ENCODE results near the gene SPI1. TPM values are rescaled to one million over a fixed set of nuclear protein-coding genes. Genes with fewer than 3 reads are reported as not detected.

SPI1 gene
- total RNA-seq, 4 donors from 2014 or later: 2.6 to 15.4 (median 8.8) TPM

- TF ChIP-seq CTCF (IDR thresholded peaks at IDR 0.05) (peak in 1 of 6 experiments; percentile 14), POLR2A (IDR thresholded peaks at IDR 0.05) (no peak)
- WGBS, 2 donors: 58 to 60% methylated on average over 4 to 5 of the region's 8 CpGs
- intact Hi-C loops (cut with DNase I): loop anchor here (10.0 kb wide), 1 partner anchor 464 kb away; no protein-coding TSS in a partner anchor
- DNase-seq: no peak
- Histone ChIP-seq H3K4me3 (no peak overlapping the region), H3K36me3 (no peaks in the 10 kb centered on the region), H3K27me3 (peaks cover 0 to 7% (median 0%) of the 10 kb centered on the region in 4 donors), H3K4me1 (no peaks in the 10 kb centered on the region), H3K27ac (no peak overlapping the region), H3K9me3 (no peaks in the 10 kb centered on the region)
Measured at GRCh38 chr11:47348859-47349258, 29.5 kb downstream of the SPI1 start.

GRCh38 chr11:47348131-47348802 is 30.1 kb downstream of the SPI1 start:
- Histone ChIP-seq H3K36me3 (no peaks in the 10 kb centered on the region), H3K4me3 (no peak overlapping the region), H3K9me3 (no peaks in the 10 kb centered on the region), H3K27ac (no peak overlapping the region), H3K4me1 (no peaks in the 10 kb centered on the region), H3K27me3 (peaks cover 0 to 7% (median 0%) of the 10 kb centered on the region in 4 donors)
- DNase-seq: no peak
- 81 to 96% methylated on average over 5 to 12 of the region's 24 CpGs for WGBS, 2 donors
- intact Hi-C loops (cut with DNase I): loop anchor here (10.0 kb wide), 1 partner anchor 463 kb away; no protein-coding TSS in a partner anchor
- TF ChIP-seq CTCF (IDR thresholded peaks at IDR 0.05) (no peak), POLR2A (IDR thresholded peaks at IDR 0.05) (no peak)

DNA sequence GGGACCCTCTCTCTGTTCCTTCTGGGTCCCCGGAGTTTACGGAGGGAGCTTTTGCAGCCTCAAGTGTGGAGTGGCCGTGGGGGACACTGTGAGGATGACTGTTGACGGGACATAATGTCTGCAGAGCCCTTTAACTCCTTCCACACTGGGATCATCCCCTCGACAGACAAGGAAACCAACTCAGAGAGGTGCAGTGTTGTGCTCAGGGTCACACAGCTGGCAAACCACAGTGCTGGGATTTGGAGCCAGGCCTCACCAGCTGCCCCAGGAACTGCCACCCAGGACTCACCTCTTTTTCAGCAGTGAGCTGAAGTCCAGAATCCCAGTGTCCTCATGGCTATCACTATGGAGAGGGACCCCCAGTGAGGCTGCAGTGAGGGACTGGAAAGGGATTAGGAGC is 31.2 kb downstream of the SPI1 start:
- intact Hi-C loops (cut with DNase I): loop anchor here (10.0 kb wide), 1 partner anchor 462 kb away; no protein-coding TSS in a partner anchor
- H3K36me3 ChIP-seq: no peaks in the 10 kb centered on the region
- TF ChIP-seq POLR2A (IDR thresholded peaks at IDR 0.05) (no peak), CTCF (IDR thresholded peaks at IDR 0.05) (no peak)
- DNase-seq: no peak
- H3K27ac ChIP-seq: no peak overlapping the region
- H3K9me3 ChIP-seq: no peaks in the 10 kb centered on the region
- H3K4me3 ChIP-seq: no peak overlapping the region
- H3K4me1 ChIP-seq: no peaks in the 10 kb centered on the region
- 74 to 83% methylated on average over 4 to 5 of the region's 5 CpGs for WGBS, 2 donors
- peaks cover 0 to 11% (median 0%) of the 10 kb centered on the region in 4 donors for H3K27me3 ChIP-seq

DNA sequence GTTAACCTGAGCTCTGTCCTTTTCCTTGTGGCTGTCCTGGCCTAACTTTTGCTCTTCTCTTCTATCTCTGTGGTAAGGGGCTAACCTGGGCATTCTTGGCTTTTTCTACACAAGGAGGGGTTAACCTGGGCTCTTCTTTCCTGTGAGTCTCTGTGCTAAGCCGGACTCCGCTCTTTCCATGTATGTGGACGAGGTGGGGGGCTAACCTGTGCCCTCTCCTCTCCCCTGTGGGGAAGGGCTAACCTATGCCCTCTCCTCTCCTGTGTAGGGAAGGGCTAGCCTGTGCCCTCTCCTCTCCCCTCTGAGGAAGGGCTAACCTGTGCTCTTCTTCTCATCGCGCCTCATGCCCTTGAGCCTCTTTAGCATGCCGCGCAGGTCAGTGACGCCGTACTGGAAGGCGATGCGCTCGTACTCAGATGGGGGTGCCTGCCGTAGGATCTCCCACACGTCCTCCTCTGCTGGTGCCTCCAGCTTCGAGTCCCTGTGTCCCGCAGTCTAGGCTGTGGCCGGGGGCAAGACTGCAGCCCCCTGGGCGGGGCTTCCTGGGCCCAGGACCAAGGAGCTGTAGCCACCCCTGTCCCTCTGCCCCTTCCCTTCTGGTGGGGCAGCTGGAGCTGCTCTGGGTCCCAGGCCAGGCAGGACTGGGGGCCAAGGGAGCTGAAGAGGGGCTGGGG is 32.3 kb downstream of the SPI1 start:
- TF ChIP-seq POLR2A (IDR thresholded peaks at IDR 0.05) (no peak), CTCF (IDR thresholded peaks at IDR 0.05) (no peak)
- Histone ChIP-seq H3K4me3 (no peak overlapping the region), H3K36me3 (no peaks in the 10 kb centered on the region), H3K9me3 (no peaks in the 10 kb centered on the region), H3K27me3 (peaks cover 0 to 11% (median 0%) of the 10 kb centered on the region in 4 donors), H3K4me1 (no peaks in the 10 kb centered on the region), H3K27ac (no peak overlapping the region)
- intact Hi-C loops (cut with DNase I): loop anchor here (10.0 kb wide), 1 partner anchor 461 kb away; no protein-coding TSS in a partner anchor
- WGBS, 2 donors: 90 to 94% methylated on average over 13 to 14 of the region's 18 CpGs
- no peak for DNase-seq

- WGBS, 2 donors: 80 to 100% methylated on average over 1 to 4 of the region's 15 CpGs
- intact Hi-C loops (cut with DNase I): loop anchor here (10.0 kb wide), 1 partner anchor 458 kb away; no protein-coding TSS in a partner anchor
- Histone ChIP-seq H3K36me3 (no peaks in the 10 kb centered on the region), H3K4me1 (no peaks in the 10 kb centered on the region), H3K4me3 (no peak overlapping the region), H3K9me3 (no peaks in the 10 kb centered on the region), H3K27me3 (peaks cover 0 to 11% (median 0%) of the 10 kb centered on the region in 4 donors), H3K27ac (no peak overlapping the region)
- no peak for TF ChIP-seq POLR2A (IDR thresholded peaks at IDR 0.05)
- TF ChIP-seq CTCF (IDR thresholded peaks at IDR 0.05): no peak
- DNase-seq: no peak
Measured at GRCh38 chr11:47342854-47343253, 35.5 kb downstream of the SPI1 start.

Data from esophagus squamous epithelium (tissue), 5 donors.